ENCODE measurements around the gene PRKCZ.

PRKCZ gene

DNA sequence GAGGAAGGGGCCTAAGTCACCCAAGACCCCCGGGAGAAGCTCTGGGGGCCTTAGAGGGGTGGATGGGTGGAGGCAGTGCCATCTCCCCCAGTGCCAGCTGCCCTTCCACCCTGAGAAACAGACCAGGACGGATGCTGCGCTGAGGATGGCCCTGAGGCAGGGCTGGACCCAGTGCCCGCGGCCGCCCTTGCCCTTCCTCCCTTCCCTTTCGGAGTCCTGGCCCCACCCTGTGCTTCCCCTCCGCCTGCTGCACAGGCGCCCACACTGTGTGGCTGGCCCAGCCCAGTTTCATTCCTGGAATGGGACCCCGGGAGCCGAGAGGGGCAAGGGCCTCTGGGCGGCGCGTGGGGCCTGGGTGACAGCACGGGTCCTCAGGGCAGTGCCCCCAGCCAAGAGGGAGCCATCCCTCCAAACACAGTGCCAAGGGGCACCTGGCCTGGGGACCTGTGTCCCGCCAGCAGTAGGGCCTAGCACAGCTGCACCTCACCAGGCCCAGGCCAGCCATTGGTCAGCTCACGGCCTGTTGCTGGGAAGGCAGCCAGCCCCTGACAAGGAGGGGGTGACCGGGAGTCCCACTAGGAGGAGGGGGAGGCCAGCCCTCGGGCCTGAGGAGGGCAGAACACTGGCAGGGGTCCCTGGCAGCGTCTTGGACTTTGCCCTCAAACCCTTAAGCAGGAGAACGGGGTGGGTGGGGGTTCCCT, 164.5 kb downstream of the PRKCZ start:
- H3K4me3 ChIP-seq (ENCODE audit: low read length) = no peak overlapping the region
- no peak overlapping the region for H3K9ac ChIP-seq (ENCODE audit: low read length)
- H2AFZ ChIP-seq (ENCODE audit: low read depth, low read length) = no peak overlapping the region
- H3K4me2 ChIP-seq (ENCODE audit: low read length) = no peak overlapping the region
- no peaks in the 10 kb centered on the region for H4K20me1 ChIP-seq (ENCODE audit: insufficient read depth, low read length)
- H3K9me3 ChIP-seq (ENCODE audit: insufficient read depth, low read length) = peaks cover 6% of the 10 kb centered on the region; the same call in 1 of the 2 replicates
- H3K27ac ChIP-seq (ENCODE audit: low read length) = no peak overlapping the region
- no peaks in the 10 kb centered on the region for H3K36me3 ChIP-seq (replicated peaks; ENCODE audit: low read depth, low read length)
- no peaks in the 10 kb centered on the region for H3K79me2 ChIP-seq (ENCODE audit: low read length)
- H3K27me3 ChIP-seq (ENCODE audit: low read depth, low read length) = no peaks in the 10 kb centered on the region
- no peaks in the 10 kb centered on the region for H3K4me1 ChIP-seq (ENCODE audit: low read length)
- TF ChIP-seq EZH2phosphoT487 (IDR thresholded peaks at IDR 0.05; ENCODE audit: low read depth) (no peak), CTCF (IDR thresholded peaks at IDR 0.05; ENCODE audit: low read depth, low read length) (no peak)

- H3K9ac ChIP-seq (ENCODE audit: low read length) = no peak overlapping the region
Measured at GRCh38 chr1:2215329-2215728, 165.1 kb downstream of the PRKCZ start.

GRCh38 chr1:2215909-2216766, 165.9 kb downstream of the PRKCZ start:
- H2AFZ ChIP-seq (ENCODE audit: low read depth, low read length) = no peak overlapping the region
- H3K9me3 ChIP-seq (ENCODE audit: insufficient read depth, low read length) = peaks cover 6% of the 10 kb centered on the region; the same call in 1 of the 2 replicates
- H3K27me3 ChIP-seq (ENCODE audit: low read depth, low read length) = no peaks in the 10 kb centered on the region
- H3K4me2 ChIP-seq (ENCODE audit: low read length) = no peak overlapping the region
- no peak overlapping the region for H3K4me3 ChIP-seq (ENCODE audit: low read length)
- no peak overlapping the region for H3K9ac ChIP-seq (ENCODE audit: low read length)
- H3K27ac ChIP-seq (ENCODE audit: low read length) = no peak overlapping the region
- no peaks in the 10 kb centered on the region for H3K36me3 ChIP-seq (replicated peaks; ENCODE audit: low read depth, low read length)
- H4K20me1 ChIP-seq (ENCODE audit: insufficient read depth, low read length) = no peaks in the 10 kb centered on the region
- no peaks in the 10 kb centered on the region for H3K79me2 ChIP-seq (ENCODE audit: low read length)
- TF ChIP-seq CTCF (IDR thresholded peaks at IDR 0.05; ENCODE audit: low read depth, low read length) = no peak
- TF ChIP-seq EZH2phosphoT487 (IDR thresholded peaks at IDR 0.05; ENCODE audit: low read depth) = no peak
- H3K4me1 ChIP-seq (ENCODE audit: low read length) = no peaks in the 10 kb centered on the region

More at GRCh38 chr1:2215329-2215728, 165.1 kb downstream of the PRKCZ start:
- no peaks in the 10 kb centered on the region for H3K27me3 ChIP-seq (ENCODE audit: low read depth, low read length)
- no peaks in the 10 kb centered on the region for H3K4me1 ChIP-seq (ENCODE audit: low read length)
- H3K4me2 ChIP-seq (ENCODE audit: low read length) = no peak overlapping the region
- H4K20me1 ChIP-seq (ENCODE audit: insufficient read depth, low read length) = no peaks in the 10 kb centered on the region
- H3K27ac ChIP-seq (ENCODE audit: low read length) = no peak overlapping the region
- peaks cover 6% of the 10 kb centered on the region; the same call in 1 of the 2 replicates for H3K9me3 ChIP-seq (ENCODE audit: insufficient read depth, low read length)
- no peak overlapping the region for H2AFZ ChIP-seq (ENCODE audit: low read depth, low read length)
- TF ChIP-seq EZH2phosphoT487 (IDR thresholded peaks at IDR 0.05; ENCODE audit: low read depth) = no peak
- TF ChIP-seq CTCF (IDR thresholded peaks at IDR 0.05; ENCODE audit: low read depth, low read length) = no peak
- H3K36me3 ChIP-seq (replicated peaks; ENCODE audit: low read depth, low read length) = no peaks in the 10 kb centered on the region
- H3K4me3 ChIP-seq (ENCODE audit: low read length) = no peak overlapping the region
- no peaks in the 10 kb centered on the region for H3K79me2 ChIP-seq (ENCODE audit: low read length)

- Histone ChIP-seq H4K20me1 (ENCODE audit: insufficient read depth, low read length) (no peaks in the 10 kb centered on the region), H3K79me2 (ENCODE audit: low read length) (no peaks in the 10 kb centered on the region), H3K9ac (ENCODE audit: low read length) (no peak overlapping the region), H3K4me2 (ENCODE audit: low read length) (no peak overlapping the region), H3K36me3 (replicated peaks; ENCODE audit: low read depth, low read length) (no peaks in the 10 kb centered on the region), H3K4me1 (ENCODE audit: low read length) (no peaks in the 10 kb centered on the region), H2AFZ (ENCODE audit: low read depth, low read length) (no peak overlapping the region), H3K9me3 (ENCODE audit: insufficient read depth, low read length) (peaks cover 6% of the 10 kb centered on the region; the same call in 1 of the 2 replicates), H3K27me3 (ENCODE audit: low read depth, low read length) (no peaks in the 10 kb centered on the region), H3K27ac (ENCODE audit: low read length) (no peak overlapping the region), H3K4me3 (ENCODE audit: low read length) (no peak overlapping the region)
- TF ChIP-seq EZH2phosphoT487 (IDR thresholded peaks at IDR 0.05; ENCODE audit: low read depth) (no peak), CTCF (IDR thresholded peaks at IDR 0.05; ENCODE audit: low read depth, low read length) (no peak)
Measured at GRCh38 chr1:2216767-2217058, 166.5 kb downstream of the PRKCZ start.

All from OCI-LY3 (cell line).